ENCODE results near the gene KCNIP3.

The KCNIP3 gene

DNA sequence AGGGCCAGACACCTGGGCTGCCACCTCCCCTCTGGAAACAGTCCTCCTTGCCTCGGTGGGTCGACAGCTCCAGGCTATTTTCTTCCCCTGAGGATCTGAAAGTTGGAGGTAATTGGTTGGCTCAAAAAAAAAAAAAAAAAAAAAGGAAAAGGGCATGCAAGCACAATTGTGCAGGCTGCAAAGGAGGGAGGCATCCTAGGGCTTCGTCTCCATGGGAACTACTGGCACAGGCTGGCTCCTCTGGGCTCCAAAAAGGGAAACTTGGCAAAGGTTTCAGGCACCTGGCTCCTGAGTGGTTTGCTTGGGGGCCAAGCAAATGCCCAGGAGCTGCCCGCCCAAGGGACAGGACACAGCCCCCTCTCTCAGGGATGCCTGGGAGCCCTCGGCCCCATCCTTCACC lies 1.1 kb upstream of the KCNIP3 start:
- Histone ChIP-seq H3K27me3 (ENCODE audit: insufficient read depth, insufficient read length) (peaks cover 10% of the 10 kb centered on the region), H3K4me3 (ENCODE audit: insufficient read length, low read depth) (no peak overlapping the region), H3K36me3 (ENCODE audit: insufficient read depth, insufficient read length, low read length) (no peaks in the 10 kb centered on the region), H3K4me1 (ENCODE audit: insufficient read depth, insufficient read length) (peaks cover 21% of the 10 kb centered on the region), H3K9me3 (ENCODE audit: insufficient read depth, low read length) (peaks cover 13% of the 10 kb centered on the region; the same call in 1 of the 2 replicates), H3K9ac (ENCODE audit: insufficient read length, low read depth) (no peak overlapping the region)
- DNase-seq (ENCODE audit: low read depth, low spot score): no peak
- TF ChIP-seq YY1 (IDR thresholded peaks at IDR 0.05; ENCODE audit: insufficient read depth, insufficient read length) (no peak), ZNF274 (IDR thresholded peaks at IDR 0.05; ENCODE audit: low read depth, low read length) (no peak), SUZ12 (IDR thresholded peaks at IDR 0.05; ENCODE audit: extremely low read depth, insufficient read depth, insufficient read length) (no peak)

GRCh38 chr2:95297639-95298395 lies 670 bp downstream of the KCNIP3 start:
- Histone ChIP-seq H3K9ac (ENCODE audit: insufficient read length, low read depth) (peak overlapping the region; percentile 27), H3K4me1 (ENCODE audit: insufficient read depth, insufficient read length) (peaks cover 21% of the 10 kb centered on the region), H3K36me3 (ENCODE audit: insufficient read depth, insufficient read length, low read length) (no peaks in the 10 kb centered on the region), H3K9me3 (ENCODE audit: insufficient read depth, low read length) (no peaks in the 10 kb centered on the region; the same call in 1 of the 2 replicates), H3K27me3 (ENCODE audit: insufficient read depth, insufficient read length) (peaks cover 10% of the 10 kb centered on the region), H3K4me3 (ENCODE audit: insufficient read length, low read depth) (no peak overlapping the region)
- DNase-seq (ENCODE audit: low read depth, low spot score): no peak
- no peak for TF ChIP-seq YY1 (IDR thresholded peaks at IDR 0.05; ENCODE audit: insufficient read depth, insufficient read length)

- H3K9ac ChIP-seq (ENCODE audit: insufficient read length, low read depth): no peak overlapping the region
- no peaks in the 10 kb centered on the region for H3K36me3 ChIP-seq (ENCODE audit: insufficient read depth, insufficient read length, low read length)
- peaks cover 10% of the 10 kb centered on the region for H3K27me3 ChIP-seq (ENCODE audit: insufficient read depth, insufficient read length)
- TF ChIP-seq YY1 (IDR thresholded peaks at IDR 0.05; ENCODE audit: insufficient read depth, insufficient read length) (no peak), SUZ12 (IDR thresholded peaks at IDR 0.05; ENCODE audit: extremely low read depth, insufficient read depth, insufficient read length) (no peak), ZNF274 (IDR thresholded peaks at IDR 0.05; ENCODE audit: low read depth, low read length) (no peak)
- peaks cover 23% of the 10 kb centered on the region for H3K4me1 ChIP-seq (ENCODE audit: insufficient read depth, insufficient read length)
- H3K4me3 ChIP-seq (ENCODE audit: insufficient read length, low read depth): no peak overlapping the region
- DNase-seq (ENCODE audit: low read depth, low spot score): no peak
- H3K9me3 ChIP-seq (ENCODE audit: insufficient read depth, low read length): no peaks in the 10 kb centered on the region; the same call in 1 of the 2 replicates
Measured at GRCh38 chr2:95298486-95299111, 1.5 kb downstream of the KCNIP3 start.

DNA sequence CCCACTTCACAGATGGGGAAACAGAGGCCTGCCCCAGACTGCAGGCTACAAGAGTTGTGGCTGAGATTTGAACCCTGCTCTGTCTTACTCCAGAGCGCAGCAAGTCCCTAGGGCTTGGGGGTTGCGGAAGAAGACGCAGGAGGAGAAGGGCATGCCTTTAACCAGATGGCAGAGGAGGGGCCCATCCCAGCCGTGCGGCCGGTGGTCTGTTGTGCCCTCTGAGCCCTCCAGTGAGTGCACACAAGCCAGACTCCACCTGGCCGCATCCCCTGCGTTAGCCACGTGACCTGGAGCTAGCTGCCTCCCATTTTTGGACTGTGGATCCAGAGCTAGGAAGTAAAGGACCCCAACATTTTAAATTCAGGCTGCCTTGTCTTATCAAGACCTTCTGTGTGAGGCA lies 2.8 kb downstream of the KCNIP3 start:
- no peak for DNase-seq (ENCODE audit: low read depth, low spot score)
- Histone ChIP-seq H3K4me3 (ENCODE audit: insufficient read length, low read depth) (no peak overlapping the region), H3K27me3 (ENCODE audit: insufficient read depth, insufficient read length) (peaks cover 10% of the 10 kb centered on the region), H3K9ac (ENCODE audit: insufficient read length, low read depth) (no peak overlapping the region), H3K9me3 (ENCODE audit: insufficient read depth, low read length) (no peaks in the 10 kb centered on the region), H3K36me3 (ENCODE audit: insufficient read depth, insufficient read length, low read length) (no peaks in the 10 kb centered on the region), H3K4me1 (ENCODE audit: insufficient read depth, insufficient read length) (peaks cover 25% of the 10 kb centered on the region)
- TF ChIP-seq SUZ12 (IDR thresholded peaks at IDR 0.05; ENCODE audit: extremely low read depth, insufficient read depth, insufficient read length): no peak
- TF ChIP-seq ZNF274 (IDR thresholded peaks at IDR 0.05; ENCODE audit: low read depth, low read length): no peak
- no peak for TF ChIP-seq YY1 (IDR thresholded peaks at IDR 0.05; ENCODE audit: insufficient read depth, insufficient read length)

GRCh38 chr2:95300450-95300849 lies 3.3 kb downstream of the KCNIP3 start:
- Histone ChIP-seq H3K9me3 (ENCODE audit: insufficient read depth, low read length) (no peaks in the 10 kb centered on the region), H3K27me3 (ENCODE audit: insufficient read depth, insufficient read length) (peaks cover 10% of the 10 kb centered on the region), H3K9ac (ENCODE audit: insufficient read length, low read depth) (no peak overlapping the region), H3K4me3 (ENCODE audit: insufficient read length, low read depth) (no peak overlapping the region), H3K36me3 (ENCODE audit: insufficient read depth, insufficient read length, low read length) (no peaks in the 10 kb centered on the region), H3K4me1 (ENCODE audit: insufficient read depth, insufficient read length) (peaks cover 25% of the 10 kb centered on the region)
- TF ChIP-seq SUZ12 (IDR thresholded peaks at IDR 0.05; ENCODE audit: extremely low read depth, insufficient read depth, insufficient read length): no peak
- TF ChIP-seq ZNF274 (IDR thresholded peaks at IDR 0.05; ENCODE audit: low read depth, low read length): no peak
- TF ChIP-seq YY1 (IDR thresholded peaks at IDR 0.05; ENCODE audit: insufficient read depth, insufficient read length): no peak
- DNase-seq (ENCODE audit: low read depth, low spot score): no peak

DNA sequence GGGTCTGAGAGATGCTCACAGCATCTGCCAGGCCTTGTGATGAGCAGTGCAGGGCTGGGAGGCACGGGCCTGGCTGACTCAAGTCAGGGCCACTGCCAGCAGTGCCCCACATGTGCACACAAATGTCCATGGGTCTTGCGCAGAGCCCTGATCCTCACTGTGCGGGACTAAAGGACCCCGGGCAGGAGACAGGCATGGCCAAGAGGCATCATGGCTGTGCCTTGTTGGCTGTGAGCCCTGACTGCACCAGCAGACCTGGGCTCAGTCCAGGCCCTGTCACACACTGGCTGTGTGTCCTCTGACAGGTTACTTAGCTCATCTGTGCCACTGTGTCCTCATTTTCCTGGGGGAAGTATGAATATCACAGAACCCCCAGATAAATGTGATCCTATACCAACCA lies 4.0 kb downstream of the KCNIP3 start:
- DNase-seq (ENCODE audit: low read depth, low spot score): no peak
- Histone ChIP-seq H3K36me3 (ENCODE audit: insufficient read depth, insufficient read length, low read length) (no peaks in the 10 kb centered on the region), H3K9ac (ENCODE audit: insufficient read length, low read depth) (no peak overlapping the region), H3K9me3 (ENCODE audit: insufficient read depth, low read length) (no peaks in the 10 kb centered on the region), H3K4me3 (ENCODE audit: insufficient read length, low read depth) (no peak overlapping the region), H3K27me3 (ENCODE audit: insufficient read depth, insufficient read length) (peaks cover 10% of the 10 kb centered on the region), H3K4me1 (ENCODE audit: insufficient read depth, insufficient read length) (peaks cover 26% of the 10 kb centered on the region)
- TF ChIP-seq SUZ12 (IDR thresholded peaks at IDR 0.05; ENCODE audit: extremely low read depth, insufficient read depth, insufficient read length) (no peak), YY1 (IDR thresholded peaks at IDR 0.05; ENCODE audit: insufficient read depth, insufficient read length) (no peak), ZNF274 (IDR thresholded peaks at IDR 0.05; ENCODE audit: low read depth, low read length) (no peak)

- Histone ChIP-seq H3K27me3 (ENCODE audit: insufficient read depth, insufficient read length) (peaks cover 10% of the 10 kb centered on the region), H3K9me3 (ENCODE audit: insufficient read depth, low read length) (no peaks in the 10 kb centered on the region), H3K9ac (ENCODE audit: insufficient read length, low read depth) (no peak overlapping the region), H3K4me1 (ENCODE audit: insufficient read depth, insufficient read length) (peaks cover 29% of the 10 kb centered on the region), H3K36me3 (ENCODE audit: insufficient read depth, insufficient read length, low read length) (no peaks in the 10 kb centered on the region), H3K4me3 (ENCODE audit: insufficient read length, low read depth) (no peak overlapping the region)
- TF ChIP-seq ZNF274 (IDR thresholded peaks at IDR 0.05; ENCODE audit: low read depth, low read length) (no peak), YY1 (IDR thresholded peaks at IDR 0.05; ENCODE audit: insufficient read depth, insufficient read length) (no peak), SUZ12 (IDR thresholded peaks at IDR 0.05; ENCODE audit: extremely low read depth, insufficient read depth, insufficient read length) (no peak)
- no peak for DNase-seq (ENCODE audit: low read depth, low spot score)
Measured at GRCh38 chr2:95301876-95302641, 4.9 kb downstream of the KCNIP3 start.

Measured in NT2/D1 (cell line).